IPS DF 6.9 (cell line): Measurements from ENCODE around the gene IPO4.

ENCODE experiments used
- DNase-seq: peaks from one replicate; pipeline ENCODE4 v3.0.0-alpha.2; 2013; ENCODE audit warnings: low read depth, low spot score
- H3K27ac ChIP-seq: one replicate; pipeline ENCODE4 v1.5.1; 2013; ENCODE audit warnings: low read length, control low read depth
- H3K27me3 ChIP-seq: 2 replicates; pipeline ENCODE4 v1.6.1; 2013; ENCODE audit warnings: mild to moderate bottlenecking, low read length; ENCODE audit not compliant: control insufficient read depth, insufficient read depth
- H3K36me3 ChIP-seq: 2 replicates; pipeline ENCODE4 v1.6.1; 2013; ENCODE audit warnings: low read length; ENCODE audit not compliant: control insufficient read depth, insufficient read depth
- H3K4me1 ChIP-seq: 2 replicates; pipeline ENCODE4 v1.6.1; 2013; ENCODE audit warnings: low read length; ENCODE audit not compliant: control insufficient read depth, insufficient read depth
- H3K4me3 ChIP-seq: 2 replicates; pipeline ENCODE4 v1.5.1; 2013; ENCODE audit warnings: mild to moderate bottlenecking, low read length
- H3K9me3 ChIP-seq: 2 replicates; pipeline ENCODE4 v1.6.1; 2013; ENCODE audit warnings: low read length, inconsistent platforms; ENCODE audit not compliant: control insufficient read depth, insufficient read depth
- whole genome bisulfite sequencing: extraction: QIAGEN DNeasy Blood & Tissue Kit; methylation state at CpG from one replicate; pipeline ENCODE4 v1.1.7; 2013; ENCODE audit warnings: mixed read lengths, missing lambda C conversion rate; ENCODE audit not compliant: insufficient read length, insufficient coverage; 5-methylcytosine and 5-hydroxymethylcytosine counted together

IPO4 gene

GRCh38 chr14:24216345-24216699, 27.7 kb upstream of the IPO4 start:
- WGBS: no CpG with 5 or more reads among the region's 2 CpGs

GRCh38 chr14:24215495-24216344, 27.1 kb upstream of the IPO4 start, which contains the start of gene MDP1:
Gene MDP1 (minus strand): TSS chr14:24216066. CDS start chr14:24215955, 111 bp downstream.
- DNase-seq: peak; percentile 82
- H3K27me3 ChIP-seq: no peaks in the 10 kb centered on the region
- WGBS: no CpG with 5 or more reads among the region's 40 CpGs
- H3K36me3 ChIP-seq: peaks cover 2% of the 10 kb centered on the region; the same call in 1 of the 2 replicates
- H3K27ac ChIP-seq: no peak within 1 kb of the TSS
- no peaks in the 10 kb centered on the region for H3K9me3 ChIP-seq
- H3K4me1 ChIP-seq: peaks cover 2% of the 10 kb centered on the region; the same call in 1 of the 2 replicates
- H3K4me3 ChIP-seq: peak within 1 kb of the TSS; percentile 46

More at GRCh38 chr14:24216345-24216699, 27.7 kb upstream of the IPO4 start:
- DNase-seq: no peak
- Histone ChIP-seq H3K36me3 (peaks cover 2% of the 10 kb centered on the region; the same call in 1 of the 2 replicates), H3K27ac (no peak overlapping the region), H3K27me3 (no peaks in the 10 kb centered on the region), H3K4me1 (peaks cover 2% of the 10 kb centered on the region; the same call in 1 of the 2 replicates), H3K9me3 (no peaks in the 10 kb centered on the region), H3K4me3 (no peak overlapping the region; the same call in 1 of the 2 replicates)

- no CpG with 5 or more reads among the region's 7 CpGs for WGBS
- H3K4me3 ChIP-seq: peak overlapping the region; percentile 22; the same call in 1 of the 2 replicates
- H3K4me1 ChIP-seq: peaks cover 2% of the 10 kb centered on the region; the same call in 1 of the 2 replicates
- H3K27me3 ChIP-seq: no peaks in the 10 kb centered on the region
- H3K36me3 ChIP-seq: peaks cover 8% of the 10 kb centered on the region
- no peak overlapping the region for H3K27ac ChIP-seq
- H3K9me3 ChIP-seq: no peaks in the 10 kb centered on the region
- DNase-seq: no peak
Measured at GRCh38 chr14:24213866-24214662, 25.4 kb upstream of the IPO4 start.

- Histone ChIP-seq H3K27ac (no peak within 1 kb of the TSS), H3K27me3 (no peaks in the 10 kb centered on the region), H3K9me3 (no peaks in the 10 kb centered on the region), H3K36me3 (peaks cover 8% of the 10 kb centered on the region), H3K4me3 (peak within 1 kb of the TSS; percentile 66), H3K4me1 (peaks cover 2% of the 10 kb centered on the region; the same call in 1 of the 2 replicates)
- no CpG with 5 or more reads among the region's 53 CpGs for WGBS
- DNase-seq: peak; percentile 95
Measured at GRCh38 chr14:24212924-24213865, 24.6 kb upstream of the IPO4 start, which contains the start of gene CHMP4A. Gene CHMP4A (minus strand): TSS chr14:24213488. CDS start chr14:24213439, 49 bp downstream.

GRCh38 chr14:24211311-24211710, 22.7 kb upstream of the IPO4 start:
- WGBS: no CpG with 5 or more reads among the region's 6 CpGs
- H3K4me1 ChIP-seq: peaks cover 2% of the 10 kb centered on the region; the same call in 1 of the 2 replicates
- DNase-seq: no peak
- H3K27me3 ChIP-seq: no peaks in the 10 kb centered on the region
- no peaks in the 10 kb centered on the region for H3K9me3 ChIP-seq
- H3K36me3 ChIP-seq: peaks cover 9% of the 10 kb centered on the region
- no peak overlapping the region for H3K27ac ChIP-seq
- H3K4me3 ChIP-seq: no peak overlapping the region

GRCh38 chr14:24207625-24208024, 19.0 kb upstream of the IPO4 start:
- Histone ChIP-seq H3K4me1 (no peaks in the 10 kb centered on the region), H3K9me3 (no peaks in the 10 kb centered on the region), H3K27ac (no peak overlapping the region), H3K36me3 (peaks cover 14% of the 10 kb centered on the region), H3K4me3 (no peak overlapping the region), H3K27me3 (no peaks in the 10 kb centered on the region)
- no peak for DNase-seq
- WGBS: no CpG with 5 or more reads among the region's 2 CpGs

- H3K4me3 ChIP-seq: no peak overlapping the region
- no CpG with 5 or more reads among the region's 5 CpGs for WGBS
- DNase-seq: no peak
- H3K36me3 ChIP-seq: peaks cover 14% of the 10 kb centered on the region
- no peaks in the 10 kb centered on the region for H3K27me3 ChIP-seq
- H3K9me3 ChIP-seq: no peaks in the 10 kb centered on the region
- no peaks in the 10 kb centered on the region for H3K4me1 ChIP-seq
- no peak overlapping the region for H3K27ac ChIP-seq
Measured at GRCh38 chr14:24207104-24207551, 18.5 kb upstream of the IPO4 start.

- H3K36me3 ChIP-seq: peaks cover 14% of the 10 kb centered on the region
- no peaks in the 10 kb centered on the region for H3K27me3 ChIP-seq
- no peak for DNase-seq
- no CpG with 5 or more reads among the region's 11 CpGs for WGBS
- H3K4me1 ChIP-seq: no peaks in the 10 kb centered on the region
- H3K27ac ChIP-seq: no peak overlapping the region
- no peaks in the 10 kb centered on the region for H3K9me3 ChIP-seq
- no peak overlapping the region for H3K4me3 ChIP-seq
Measured at GRCh38 chr14:24206260-24207103, 17.9 kb upstream of the IPO4 start.
